ENCODE measurements around the gene F10. TPM values are rescaled to one million over a fixed set of nuclear protein-coding genes. Genes with fewer than 3 reads are reported as not detected.

The F10 gene
- total RNA-seq, 1 donor from 2014 or later, result 14.2 TPM

DNA sequence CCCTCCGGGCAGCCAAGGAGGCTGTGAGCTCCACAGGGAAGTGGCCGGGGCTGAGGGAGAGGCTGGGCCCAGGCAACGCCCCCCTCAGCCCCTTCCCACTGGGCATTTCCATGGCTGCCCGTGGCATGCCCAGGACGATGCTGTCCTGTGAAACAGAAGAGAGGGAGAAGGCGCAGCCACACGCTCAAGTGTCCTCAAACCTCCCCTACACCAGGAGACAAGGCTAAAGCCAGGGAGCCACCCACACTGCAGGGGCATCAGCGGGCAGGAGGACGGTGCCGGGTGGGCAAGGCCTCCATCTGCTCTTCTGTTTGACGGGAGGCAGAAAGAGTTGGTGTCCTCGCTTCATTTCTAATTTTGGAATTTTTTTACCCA, 21.6 kb downstream of the F10 start:
- ATAC-seq (no peak), DNase-seq (ENCODE audit: low spot score) (no peak)
- intact Hi-C loops (cut with DNase I), result no loop called here

DNA sequence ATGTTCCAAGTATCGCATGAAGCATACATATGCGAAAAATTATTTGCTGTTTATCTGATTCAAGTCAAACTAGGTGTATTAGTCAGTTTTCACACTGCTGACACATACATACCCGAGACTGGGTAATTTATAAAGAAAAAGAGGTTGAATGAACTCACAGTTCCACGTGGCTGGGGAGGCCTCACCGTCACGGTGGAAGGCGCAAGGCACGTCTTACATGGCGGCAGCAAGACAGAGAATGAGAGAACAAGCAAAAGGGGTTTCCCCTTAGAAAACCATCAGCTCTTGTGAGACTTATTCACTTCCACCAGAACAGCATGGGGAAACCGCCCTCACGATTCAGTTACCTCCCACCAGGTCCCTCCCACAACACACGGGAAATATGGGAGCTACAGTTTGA, 22.9 kb downstream of the F10 start:
- ATAC-seq (no peak), DNase-seq (ENCODE audit: low spot score) (no peak)
- intact Hi-C loops (cut with DNase I), result no loop called here

DNA sequence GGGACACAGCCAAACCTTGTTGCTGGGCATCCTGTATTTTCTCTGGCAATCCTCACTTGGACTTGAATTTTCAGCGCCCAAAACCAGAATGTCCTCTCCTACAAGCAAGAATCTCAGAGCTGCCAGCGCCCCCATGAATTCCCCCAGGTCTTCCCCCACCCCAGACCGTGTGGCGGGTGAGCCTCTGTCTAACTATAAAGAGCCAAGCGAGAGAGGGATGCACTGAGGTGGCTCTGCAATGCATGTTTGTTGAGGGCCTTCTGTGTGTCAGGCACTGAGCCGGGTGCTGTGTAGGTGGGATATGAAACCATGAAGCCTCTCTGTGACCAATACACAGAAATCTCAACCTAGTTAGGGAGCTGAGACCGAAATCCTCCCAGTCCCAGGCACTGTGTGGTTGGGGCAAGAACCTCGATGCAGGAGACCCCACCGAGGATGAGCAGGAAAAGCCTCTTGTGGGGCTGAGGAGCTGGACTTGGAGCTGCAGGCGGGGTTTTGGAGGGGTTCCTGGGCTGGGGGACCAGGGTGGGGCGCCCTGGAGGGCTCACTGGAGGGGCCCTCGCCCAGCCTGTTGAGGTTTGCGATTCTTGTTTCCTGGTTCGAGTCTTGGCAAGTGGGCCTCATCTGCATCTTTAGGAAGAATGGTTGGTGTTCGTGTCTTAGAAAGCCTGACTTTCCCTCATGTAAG, 23.5 kb downstream of the F10 start:
- intact Hi-C loops (cut with DNase I), result no loop called here
- DNase-seq (ENCODE audit: low spot score), result no peak
- no peak for ATAC-seq

DNA sequence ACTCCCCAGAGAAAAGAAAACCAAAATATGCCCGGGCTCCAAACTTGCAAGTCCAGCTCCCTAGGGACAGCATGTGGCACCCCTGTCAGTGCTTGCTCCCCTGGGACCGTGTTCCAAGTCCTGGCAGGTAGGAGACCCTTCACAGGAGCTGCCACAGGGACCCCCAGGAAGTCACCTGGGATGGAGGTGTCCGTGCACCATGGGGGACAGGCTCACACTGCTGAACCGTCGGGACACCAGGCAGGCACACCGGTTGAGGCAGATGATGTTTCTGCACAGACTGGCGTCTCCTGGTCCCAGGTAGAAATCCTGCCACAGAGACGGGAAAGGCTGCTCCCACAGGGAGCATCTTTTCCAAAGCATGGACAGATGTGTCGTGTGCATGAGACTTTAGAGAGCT, 24.2 kb downstream of the F10 start:
- no peak for DNase-seq (ENCODE audit: low spot score)
- ATAC-seq, result no peak
- intact Hi-C loops (cut with DNase I), result no loop called here

DNA sequence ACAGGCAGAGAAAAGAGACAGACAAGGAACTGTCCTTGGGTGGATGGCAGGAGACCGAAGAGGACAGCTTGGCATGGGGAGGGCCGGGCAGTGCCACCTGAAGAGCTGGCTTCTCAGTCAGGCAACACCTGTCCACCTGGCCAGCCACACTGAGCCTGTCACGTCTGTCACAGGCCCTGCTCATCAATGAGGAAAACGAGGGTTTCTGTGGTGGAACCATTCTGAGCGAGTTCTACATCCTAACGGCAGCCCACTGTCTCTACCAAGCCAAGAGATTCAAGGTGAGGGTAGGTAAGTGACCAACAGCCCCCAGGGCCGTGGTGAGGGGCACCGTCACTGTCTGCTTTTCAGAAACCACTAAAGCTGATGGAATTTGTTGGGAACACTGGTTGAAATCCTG, 24.6 kb downstream of the F10 start:
- intact Hi-C loops (cut with DNase I), result no loop called here
- no peak for DNase-seq (ENCODE audit: low spot score)
- ATAC-seq, result no peak

DNA sequence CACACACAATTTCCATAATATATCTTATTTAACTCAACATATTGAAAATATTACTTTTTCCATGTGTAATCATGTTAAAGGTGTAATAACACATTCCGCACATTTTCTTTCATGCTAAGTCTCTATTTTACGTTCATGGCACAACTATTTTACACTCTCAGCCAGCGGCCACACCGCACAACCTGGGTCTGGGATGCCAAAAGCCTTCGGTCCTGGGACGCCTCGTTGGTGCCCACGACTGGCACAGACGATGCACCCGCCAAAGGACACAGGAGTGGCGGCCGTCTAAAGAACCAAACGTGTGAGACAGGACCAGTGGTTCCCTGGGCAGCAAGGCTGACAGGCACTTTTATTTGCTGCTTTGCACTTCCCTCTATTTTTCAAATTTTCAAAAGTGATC, 25.8 kb downstream of the F10 start:
- ATAC-seq (no peak), DNase-seq (ENCODE audit: low spot score) (no peak)
- intact Hi-C loops (cut with DNase I), result no loop called here

DNA sequence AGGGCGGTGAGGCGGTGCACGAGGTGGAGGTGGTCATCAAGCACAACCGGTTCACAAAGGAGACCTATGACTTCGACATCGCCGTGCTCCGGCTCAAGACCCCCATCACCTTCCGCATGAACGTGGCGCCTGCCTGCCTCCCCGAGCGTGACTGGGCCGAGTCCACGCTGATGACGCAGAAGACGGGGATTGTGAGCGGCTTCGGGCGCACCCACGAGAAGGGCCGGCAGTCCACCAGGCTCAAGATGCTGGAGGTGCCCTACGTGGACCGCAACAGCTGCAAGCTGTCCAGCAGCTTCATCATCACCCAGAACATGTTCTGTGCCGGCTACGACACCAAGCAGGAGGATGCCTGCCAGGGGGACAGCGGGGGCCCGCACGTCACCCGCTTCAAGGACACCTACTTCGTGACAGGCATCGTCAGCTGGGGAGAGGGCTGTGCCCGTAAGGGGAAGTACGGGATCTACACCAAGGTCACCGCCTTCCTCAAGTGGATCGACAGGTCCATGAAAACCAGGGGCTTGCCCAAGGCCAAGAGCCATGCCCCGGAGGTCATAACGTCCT, 26.4 kb downstream of the F10 start:
- ATAC-seq (no peak), DNase-seq (ENCODE audit: low spot score) (no peak)
- intact Hi-C loops (cut with DNase I), result no loop called here

DNA sequence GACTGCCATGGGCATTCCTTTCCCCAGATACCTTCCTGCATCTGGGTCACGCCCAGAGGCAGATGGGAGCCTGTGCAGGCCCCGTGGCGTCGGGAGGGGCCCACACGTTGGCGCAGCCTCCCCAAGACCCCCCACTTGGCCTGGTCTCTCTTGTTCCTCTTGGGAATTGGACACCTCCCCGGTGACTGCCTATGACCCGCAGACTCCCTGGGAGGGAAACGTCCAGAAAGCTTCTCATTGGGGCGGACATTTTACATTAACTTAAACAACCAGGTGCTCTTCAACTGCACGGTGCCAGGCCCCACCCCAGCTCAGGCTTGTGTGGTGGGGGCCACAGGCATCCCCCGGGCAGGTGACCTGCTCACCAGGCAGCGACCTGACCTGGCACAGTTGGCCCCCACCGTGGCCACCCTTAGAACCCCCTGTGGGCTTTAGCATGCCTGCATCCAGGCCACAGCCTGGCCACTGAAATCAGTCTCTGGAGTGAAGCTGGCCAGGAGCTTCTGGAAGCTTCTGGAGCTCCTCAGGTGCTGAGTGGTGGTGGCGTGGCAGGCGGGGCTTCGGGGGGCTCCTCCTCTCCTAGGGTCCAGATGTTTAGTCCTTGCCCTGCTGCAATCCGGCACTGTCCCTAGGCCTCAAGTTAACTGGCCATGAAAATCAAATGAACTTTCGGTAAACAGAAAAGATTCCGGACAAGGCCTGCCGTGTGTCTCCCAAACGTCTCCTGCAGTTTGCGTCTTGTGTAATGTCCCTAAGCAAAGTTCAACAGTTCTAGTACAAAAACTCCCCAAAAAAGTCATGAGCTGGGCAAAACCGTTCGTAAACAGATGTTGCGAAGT, 27.3 kb downstream of the F10 start:
- intact Hi-C loops (cut with DNase I), result no loop called here
- no peak for ATAC-seq
- no peak for DNase-seq (ENCODE audit: low spot score)

DNA sequence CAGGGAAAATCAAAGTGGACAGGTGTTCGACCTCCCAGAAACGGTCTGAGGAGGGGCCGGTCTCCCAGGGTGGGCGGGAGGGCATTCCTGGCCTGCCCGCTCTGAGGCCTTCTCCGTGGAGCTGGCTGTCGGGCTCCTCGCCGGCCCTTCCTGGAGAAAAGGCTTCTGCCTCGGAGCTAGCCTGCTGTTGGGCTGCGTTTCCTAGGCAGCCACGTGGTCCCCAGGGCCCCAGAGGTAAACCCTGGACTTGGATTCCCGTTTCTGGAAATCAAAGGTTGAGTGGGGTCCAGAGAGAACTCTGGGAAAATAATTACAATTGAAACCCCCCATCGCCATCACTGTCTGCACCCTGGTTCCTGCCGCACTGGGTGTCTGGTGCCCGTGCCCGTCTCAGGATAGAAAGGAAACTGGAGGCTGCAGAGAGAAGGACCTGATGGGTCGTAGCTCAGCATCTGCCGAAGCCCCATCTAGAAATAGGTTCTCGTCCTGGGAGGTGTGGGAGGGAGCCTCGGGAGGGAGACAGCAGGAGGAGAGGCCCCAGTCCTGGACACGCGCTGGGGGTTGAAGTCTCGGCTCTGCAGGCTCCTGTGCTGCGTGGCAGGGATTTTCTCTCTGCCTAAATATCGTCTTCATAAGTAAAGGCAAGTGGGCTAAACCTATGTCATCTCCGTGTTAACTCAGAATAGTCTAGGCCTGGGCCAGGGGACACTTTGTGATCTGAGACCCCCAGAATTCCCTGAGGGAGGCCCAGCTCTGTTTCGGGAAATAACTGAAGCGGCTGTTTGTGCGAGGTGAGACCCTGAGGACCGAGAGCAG, 28.2 kb downstream of the F10 start:
- intact Hi-C loops (cut with DNase I), result no loop called here
- DNase-seq (ENCODE audit: low spot score), result no peak

DNA sequence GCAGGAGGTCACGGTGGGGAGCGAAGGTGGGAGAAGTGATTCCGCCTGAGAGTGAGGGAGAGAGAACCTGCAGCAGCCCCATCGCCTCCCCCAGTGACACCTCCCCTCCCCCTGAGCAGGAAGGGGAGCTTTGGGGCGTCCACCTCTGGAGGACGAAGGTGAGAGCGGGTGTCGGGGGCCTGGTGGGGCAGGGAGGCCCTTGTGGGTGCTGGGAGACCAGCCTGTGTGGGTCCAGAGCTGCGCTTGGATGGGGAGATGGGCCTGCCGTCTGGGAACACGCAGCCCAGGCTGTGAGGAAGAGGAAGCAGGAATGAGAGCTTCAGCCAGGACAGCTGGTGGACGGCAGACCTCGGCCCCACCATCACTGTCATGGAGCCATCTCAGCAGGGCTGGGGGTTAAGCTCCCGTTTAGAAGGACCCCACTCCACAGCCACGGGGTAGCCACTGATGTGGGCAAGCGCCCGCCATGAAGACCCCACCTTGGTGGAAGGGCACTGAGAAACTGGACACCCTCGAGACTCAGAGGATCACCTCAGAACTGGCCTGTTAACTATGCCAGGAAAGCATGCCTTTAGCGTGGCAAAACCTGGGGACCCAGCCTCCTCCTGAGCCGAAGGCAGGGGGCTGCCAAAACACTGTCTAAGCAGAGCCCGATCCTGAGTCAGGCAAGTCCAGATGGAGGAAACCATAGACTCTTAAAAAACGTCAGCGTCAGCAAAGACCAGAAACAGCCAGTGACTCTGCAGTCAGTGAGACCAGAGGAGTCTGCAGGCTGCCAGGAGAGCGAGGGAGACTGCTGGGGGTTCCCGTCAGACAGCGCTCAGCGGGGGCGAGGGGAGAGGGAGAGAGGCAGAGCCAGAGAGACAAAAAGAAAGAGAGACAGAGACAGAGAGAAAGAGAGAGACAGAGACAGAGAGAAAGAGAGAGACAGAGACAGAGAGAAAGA, 29.4 kb downstream of the F10 start:
- peak; percentile 61 for DNase-seq (ENCODE audit: low spot score)
- intact Hi-C loops (cut with DNase I), result no loop called here
- peak; percentile 32 for ATAC-seq

More for the DNA sequence above, 28.2 kb downstream of the F10 start:
- ATAC-seq, result no peak

DNA sequence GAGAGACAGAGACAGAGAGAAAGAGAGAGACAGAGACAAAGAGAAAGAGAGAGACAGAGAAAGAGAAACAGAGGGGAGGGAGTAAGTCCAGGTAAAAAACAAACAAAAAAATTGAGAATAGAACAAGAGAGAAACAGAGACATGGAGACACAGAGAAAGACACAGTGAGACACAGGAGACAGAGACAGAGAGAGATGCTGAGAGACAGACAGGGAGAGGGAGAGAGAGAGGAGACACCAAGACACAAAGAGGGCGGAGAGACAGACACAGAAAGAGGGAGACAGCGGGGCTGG, 30.0 kb downstream of the F10 start:
- intact Hi-C loops (cut with DNase I), result no loop called here
- DNase-seq (ENCODE audit: low spot score) (no peak), ATAC-seq (no peak)

DNA sequence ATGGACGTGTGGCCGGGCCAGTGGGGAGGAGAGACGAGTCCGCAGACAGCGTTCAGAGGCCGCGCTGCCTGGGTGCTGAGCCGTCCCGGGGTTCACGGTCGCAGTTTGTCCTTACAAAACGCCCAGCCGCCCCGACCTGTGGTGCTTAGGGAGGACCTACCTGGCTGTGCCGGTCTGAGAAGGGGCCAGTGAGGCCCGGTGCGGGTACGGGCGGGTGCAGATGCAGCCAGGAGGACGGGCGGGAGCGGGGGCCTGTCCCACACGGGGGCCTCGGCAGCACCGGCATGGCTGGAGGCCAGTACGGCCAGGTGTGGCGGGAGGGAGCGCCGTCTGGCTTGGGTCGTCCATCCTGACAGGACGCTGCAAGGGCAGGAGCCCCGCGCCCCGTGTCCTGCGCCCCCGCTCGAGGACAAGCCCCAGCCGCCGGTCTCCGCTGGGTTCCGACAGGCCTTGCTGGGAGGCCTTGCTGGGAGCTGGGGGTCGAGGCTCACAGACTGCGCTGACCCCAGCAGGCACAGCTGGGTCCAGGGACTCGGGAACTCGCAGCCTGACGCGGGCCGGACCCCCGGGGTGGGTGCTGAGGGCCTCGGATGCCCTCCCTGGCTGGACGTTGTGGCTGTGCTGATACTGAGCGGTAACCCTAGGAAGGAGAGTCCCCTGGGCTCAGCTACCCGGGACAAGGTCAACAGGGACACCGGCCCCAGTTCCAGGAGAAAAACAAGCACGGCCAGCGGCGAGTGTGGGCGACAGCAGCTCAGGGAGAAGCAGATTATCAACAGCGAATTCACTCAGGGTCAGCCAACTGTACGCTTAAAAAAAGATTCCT, 30.6 kb downstream of the F10 start:
- peak; percentile 78 for DNase-seq (ENCODE audit: low spot score)
- intact Hi-C loops (cut with DNase I), result no loop called here

DNA sequence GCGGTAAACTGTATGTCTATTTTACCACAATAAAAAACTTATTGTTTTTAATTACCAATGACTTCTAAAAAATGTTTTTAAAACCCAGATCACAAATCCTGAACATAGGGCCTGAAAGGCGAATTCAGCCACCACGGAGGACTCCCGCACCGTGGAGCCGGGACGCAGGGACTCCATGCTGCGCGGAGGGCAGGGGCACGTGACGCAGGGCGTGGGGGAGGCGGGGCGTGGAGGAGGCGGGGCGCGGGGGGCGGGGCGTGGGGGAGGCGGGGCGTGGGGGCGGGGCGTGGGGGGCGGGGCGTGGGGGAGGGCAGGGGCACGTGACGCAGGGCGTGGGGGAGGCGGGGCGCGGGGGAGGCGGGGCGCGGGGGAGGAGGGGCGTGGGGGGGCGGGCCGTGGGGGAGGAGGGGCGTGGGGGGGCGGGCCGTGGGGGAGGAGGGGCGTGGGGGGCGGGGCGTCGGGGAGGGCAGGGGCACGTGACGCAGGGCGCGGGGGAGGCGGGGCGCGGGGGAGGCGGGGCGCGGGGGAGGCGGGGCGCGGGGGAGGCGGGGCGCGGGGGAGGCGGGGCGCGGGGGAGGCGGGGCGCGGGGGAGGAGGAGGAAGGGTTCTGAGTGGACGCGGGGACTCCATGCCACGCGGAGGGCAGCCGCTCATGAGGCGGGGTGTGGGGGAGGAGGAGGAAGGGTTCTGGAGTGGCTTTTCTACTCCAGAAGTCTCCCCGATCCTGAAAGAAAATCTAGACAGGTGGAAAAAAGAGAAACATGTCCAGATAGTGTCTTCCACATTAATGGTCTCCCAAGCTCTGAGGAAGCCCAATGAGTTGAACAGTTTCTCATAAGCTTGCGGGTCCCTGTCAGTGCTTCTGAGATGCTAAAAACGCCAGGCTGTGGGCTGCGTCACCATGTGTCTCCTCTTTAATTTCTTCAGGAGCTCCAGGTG, 31.5 kb downstream of the F10 start:
- intact Hi-C loops (cut with DNase I), result no loop called here
- peak; percentile 91 for DNase-seq (ENCODE audit: low spot score)
- peak; percentile 90 for ATAC-seq

More for the DNA sequence above, 30.6 kb downstream of the F10 start:
- ATAC-seq, result peak; percentile 55

DNA sequence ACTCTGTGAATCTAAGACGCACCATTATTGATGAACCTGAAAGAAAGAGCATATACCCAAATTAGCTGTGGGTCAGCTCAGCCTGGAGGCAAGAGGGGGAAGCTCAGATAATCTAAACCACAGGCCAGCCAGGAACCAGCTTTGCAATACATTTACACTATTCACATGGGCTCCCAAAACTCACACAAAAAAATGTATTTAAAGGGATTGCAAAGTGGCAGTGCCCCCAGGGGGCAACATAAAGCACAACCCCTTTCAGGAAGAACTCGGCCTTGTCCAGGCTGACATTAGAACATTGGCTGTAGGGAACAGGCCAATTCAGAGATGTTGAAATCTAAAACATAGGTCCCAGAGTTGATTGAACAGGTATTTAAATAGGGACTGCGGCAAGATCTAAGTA, 32.6 kb downstream of the F10 start:
- intact Hi-C loops (cut with DNase I), result no loop called here
- DNase-seq (ENCODE audit: low spot score) (no peak), ATAC-seq (no peak)

DNA sequence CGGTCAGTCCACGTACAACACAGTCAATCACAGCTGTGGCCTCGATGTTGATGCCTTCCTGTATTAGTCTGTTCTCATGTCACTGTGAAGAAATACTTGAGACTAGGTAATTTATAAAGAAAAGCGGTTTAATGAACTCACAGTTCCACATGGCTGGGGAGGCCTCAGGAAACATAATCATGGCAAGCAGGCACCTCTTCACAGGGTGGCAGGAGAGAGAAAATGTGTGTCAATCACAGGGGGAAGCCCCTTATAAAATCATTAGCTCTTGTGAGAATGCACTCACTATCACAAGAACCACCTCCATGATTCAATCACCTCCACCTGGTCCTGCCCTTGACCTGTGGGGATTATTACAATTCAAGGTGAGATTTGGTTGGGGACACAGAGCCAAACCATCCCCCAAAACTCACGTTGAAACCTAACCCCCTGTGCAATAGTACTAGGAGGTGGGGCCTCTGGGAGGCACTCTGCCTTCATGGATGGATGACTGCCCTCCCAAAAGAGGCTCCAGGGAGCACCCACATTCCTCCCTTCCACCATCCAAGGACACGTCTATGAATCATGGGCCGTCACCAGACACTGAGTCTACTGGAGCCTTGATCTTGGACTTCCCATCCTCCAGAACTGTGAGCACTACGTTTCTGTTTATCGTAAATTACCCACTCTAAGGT, 33.5 kb downstream of the F10 start:
- ATAC-seq, result no peak
- no peak for DNase-seq (ENCODE audit: low spot score)
- intact Hi-C loops (cut with DNase I), result no loop called here

DNA sequence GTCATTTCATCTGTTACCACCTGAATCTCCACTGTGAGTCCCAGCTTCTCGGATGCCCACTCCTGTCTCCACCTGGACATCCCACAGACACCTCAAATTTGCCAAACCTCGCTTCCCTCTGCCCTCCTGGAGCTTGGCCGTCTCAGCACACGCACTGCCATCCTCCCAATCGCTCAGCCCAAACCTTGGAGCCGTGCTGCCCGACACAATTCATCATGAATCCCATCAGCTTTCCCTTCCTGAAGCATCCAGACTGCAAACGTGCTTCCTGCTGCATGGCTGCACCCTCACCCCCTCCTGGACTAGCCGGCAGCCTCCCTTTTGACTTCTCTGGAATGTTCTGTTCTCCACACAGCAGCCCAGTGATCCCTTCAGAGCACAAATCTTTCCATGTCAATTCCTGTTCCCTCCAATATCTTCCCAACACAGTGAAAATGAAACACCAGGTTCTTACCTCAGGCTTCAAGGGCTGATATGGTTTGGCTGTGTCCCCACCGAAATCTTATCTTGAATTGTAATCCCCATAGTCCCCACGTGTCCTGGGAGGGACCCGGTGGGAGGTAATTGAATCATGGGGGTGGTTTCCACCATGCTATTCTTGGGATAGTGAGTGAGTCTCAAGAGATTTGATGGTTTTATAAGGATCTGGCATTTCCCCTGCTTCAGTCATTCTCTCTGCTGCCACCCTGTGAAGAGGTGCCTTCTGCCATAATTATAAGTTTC, 34.8 kb downstream of the F10 start:
- ATAC-seq (no peak), DNase-seq (ENCODE audit: low spot score) (no peak)
- intact Hi-C loops (cut with DNase I), result no loop called here

Data from sciatic nerve (tissue), 2 donors.